ENCODE data around the gene HK1.

GRCh38 chr10:69446229-69446628 is 167.9 kb downstream of the HK1 start:
- no peak for TF ChIP-seq CTCF (IDR thresholded peaks at IDR 0.05)
- TF ChIP-seq POLR2A (IDR thresholded peaks at IDR 0.05), result no peak

Data from adrenal gland (tissue), 5 donors.